ENCODE results near the gene WDR48. TPM values are rescaled to one million over a fixed set of nuclear protein-coding genes. Genes with fewer than 3 reads are reported as not detected.

Gene WDR48
- total RNA-seq, 2 experiments from 2014 or later: 81.2 to 88.6 TPM

- intact Hi-C loops (cut with DNase I, micrococcal nuclease): no loop called here
- Mint-ChIP-seq H3K9me3 (no peaks in the 10 kb centered on the region), H3K27me3 (no peaks in the 10 kb centered on the region), H3K4me3 (no peak overlapping the region), H3K36me3 (ENCODE audit: low read depth) (peaks cover 96% of the 10 kb centered on the region), H3K27ac (no peak overlapping the region), H3K4me1 (ENCODE audit: low read depth) (no peaks in the 10 kb centered on the region)
- H3K4me1 ChIP-seq (ENCODE audit: insufficient read depth, low read length): no peaks in the 10 kb centered on the region
- H3K27ac ChIP-seq (ENCODE audit: low read depth in 1 of 2, low read length in 2 of 2): no peak overlapping the region
- no peak for DNase-seq
- CTCF ChIA-PET: no interaction called here
- H3K4me3 ChIP-seq (ENCODE audit: low read length): no peak overlapping the region
- no peaks in the 10 kb centered on the region for H3K9me3 ChIP-seq (ENCODE audit: control insufficient read depth in 1 of 2, insufficient read depth in 1 of 2, low read length in 2 of 2)
- H3K27me3 ChIP-seq (ENCODE audit: control insufficient read depth in 1 of 2, insufficient read depth in 2 of 2, low read length in 2 of 2): no peaks in the 10 kb centered on the region
- ATAC-seq (ENCODE audit: poor library complexity): no peak
- POLR2A ChIA-PET: no interaction called here
- no peak for TF ChIP-seq CTCF (IDR thresholded peaks at IDR 0.05)
- peaks cover 80% of the 10 kb centered on the region for H3K36me3 ChIP-seq (ENCODE audit: insufficient read depth, low read length)
These were observed 34.3 kb downstream of the WDR48 start for GRCh38 chr3:39086144-39086543.

GRCh38 chr3:39088456-39088855, 36.6 kb downstream of the WDR48 start:
- CTCF ChIA-PET: interaction anchor here (0.5 to 2.6 kb wide), 2 partner anchors 9 to 200 kb away, joined by 3 to 11 read pairs; no protein-coding TSS in a partner anchor
- H3K36me3 ChIP-seq (ENCODE audit: insufficient read depth, low read length): peaks cover 87% of the 10 kb centered on the region
- no peaks in the 10 kb centered on the region for H3K9me3 ChIP-seq (ENCODE audit: control insufficient read depth in 1 of 2, insufficient read depth in 1 of 2, low read length in 2 of 2)
- H3K27ac ChIP-seq (ENCODE audit: low read depth in 1 of 2, low read length in 2 of 2): no peak overlapping the region
- DNase-seq (no peak), ATAC-seq (ENCODE audit: poor library complexity) (no peak)
- no peaks in the 10 kb centered on the region for H3K9me3 Mint-ChIP-seq
- H3K4me1 ChIP-seq (ENCODE audit: insufficient read depth, low read length): no peaks in the 10 kb centered on the region
- no peaks in the 10 kb centered on the region for H3K4me1 Mint-ChIP-seq (ENCODE audit: low read depth)
- no peak overlapping the region for H3K27ac Mint-ChIP-seq
- H3K27me3 ChIP-seq (ENCODE audit: control insufficient read depth in 1 of 2, insufficient read depth in 2 of 2, low read length in 2 of 2): no peaks in the 10 kb centered on the region
- H3K27me3 Mint-ChIP-seq: no peaks in the 10 kb centered on the region
- H3K36me3 Mint-ChIP-seq (ENCODE audit: low read depth): peaks cover 96% of the 10 kb centered on the region
- no peak overlapping the region for H3K4me3 Mint-ChIP-seq
- intact Hi-C loops (cut with DNase I, micrococcal nuclease): no loop called here
- TF ChIP-seq CTCF (IDR thresholded peaks at IDR 0.05): no peak
- no peak overlapping the region for H3K4me3 ChIP-seq (ENCODE audit: low read length)
- POLR2A ChIA-PET: no interaction called here

GRCh38 chr3:39088889-39089288, 37.1 kb downstream of the WDR48 start:
- no peak for TF ChIP-seq CTCF (IDR thresholded peaks at IDR 0.05)
- POLR2A ChIA-PET: no interaction called here
- no peaks in the 10 kb centered on the region for H3K4me1 Mint-ChIP-seq (ENCODE audit: low read depth)
- H3K27me3 Mint-ChIP-seq: no peaks in the 10 kb centered on the region
- Histone ChIP-seq H3K9me3 (ENCODE audit: control insufficient read depth in 1 of 2, insufficient read depth in 1 of 2, low read length in 2 of 2) (no peaks in the 10 kb centered on the region), H3K27ac (ENCODE audit: low read depth in 1 of 2, low read length in 2 of 2) (no peak overlapping the region), H3K4me1 (ENCODE audit: insufficient read depth, low read length) (no peaks in the 10 kb centered on the region), H3K36me3 (ENCODE audit: insufficient read depth, low read length) (peaks cover 86% of the 10 kb centered on the region), H3K4me3 (ENCODE audit: low read length) (no peak overlapping the region), H3K27me3 (ENCODE audit: control insufficient read depth in 1 of 2, insufficient read depth in 2 of 2, low read length in 2 of 2) (no peaks in the 10 kb centered on the region)
- H3K36me3 Mint-ChIP-seq (ENCODE audit: low read depth): peaks cover 96% of the 10 kb centered on the region
- intact Hi-C loops (cut with DNase I, micrococcal nuclease): no loop called here
- ATAC-seq (ENCODE audit: poor library complexity): no peak
- no peak overlapping the region for H3K27ac Mint-ChIP-seq
- no peak overlapping the region for H3K4me3 Mint-ChIP-seq
- CTCF ChIA-PET: interaction anchor here (0.5 to 2.6 kb wide), 3 partner anchors 9 to 259 kb away, joined by 3 to 11 read pairs (median 3); no protein-coding TSS in a partner anchor
- H3K9me3 Mint-ChIP-seq: no peaks in the 10 kb centered on the region
- DNase-seq: no peak

All from CD4-positive, alpha-beta T cell (primary cell).